NCI-H526 treated with DMSO at 0.1 percent for 48 hours (cell line): ENCODE results near the gene SUGCT.
"Not testable (repeated sequence)": the region's sequence is repeated elsewhere in the genome, so short reads cannot be mapped to it uniquely, and the experiment has no call there.

Source experiments
- DNase-seq: peaks from one replicate; lab custom pipeline; 2025; lab: John Stamatoyannopoulos, UW

Gene SUGCT

GRCh38 chr7:40572810-40573465 is 438.1 kb downstream of the SUGCT start:
- no peak for DNase-seq

- no peak for DNase-seq
These were observed 444.6 kb downstream of the SUGCT start for GRCh38 chr7:40579401-40579800.

GRCh38 chr7:40580776-40581175 is 446.0 kb downstream of the SUGCT start:
- DNase-seq, result no peak

DNA sequence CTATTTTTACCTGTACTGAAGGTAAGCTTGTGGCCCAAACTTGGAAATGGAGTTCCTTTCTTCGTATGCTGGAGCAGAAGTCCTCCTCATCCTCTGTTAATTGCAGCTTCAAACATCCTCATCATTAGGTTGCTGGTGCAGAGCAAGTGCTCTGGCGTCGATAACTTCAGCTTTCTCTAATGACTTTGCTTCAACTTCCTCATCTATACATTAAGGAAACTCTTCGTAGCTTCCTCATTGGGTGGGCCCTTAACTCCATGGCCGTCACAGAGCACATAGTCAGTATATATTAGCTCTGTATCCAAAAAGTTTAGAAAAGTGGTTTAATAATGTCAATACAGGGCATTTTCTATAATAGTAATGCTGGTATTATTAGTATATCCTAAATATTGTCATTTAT is 447.7 kb downstream of the SUGCT start:
- DNase-seq, result no peak

DNA sequence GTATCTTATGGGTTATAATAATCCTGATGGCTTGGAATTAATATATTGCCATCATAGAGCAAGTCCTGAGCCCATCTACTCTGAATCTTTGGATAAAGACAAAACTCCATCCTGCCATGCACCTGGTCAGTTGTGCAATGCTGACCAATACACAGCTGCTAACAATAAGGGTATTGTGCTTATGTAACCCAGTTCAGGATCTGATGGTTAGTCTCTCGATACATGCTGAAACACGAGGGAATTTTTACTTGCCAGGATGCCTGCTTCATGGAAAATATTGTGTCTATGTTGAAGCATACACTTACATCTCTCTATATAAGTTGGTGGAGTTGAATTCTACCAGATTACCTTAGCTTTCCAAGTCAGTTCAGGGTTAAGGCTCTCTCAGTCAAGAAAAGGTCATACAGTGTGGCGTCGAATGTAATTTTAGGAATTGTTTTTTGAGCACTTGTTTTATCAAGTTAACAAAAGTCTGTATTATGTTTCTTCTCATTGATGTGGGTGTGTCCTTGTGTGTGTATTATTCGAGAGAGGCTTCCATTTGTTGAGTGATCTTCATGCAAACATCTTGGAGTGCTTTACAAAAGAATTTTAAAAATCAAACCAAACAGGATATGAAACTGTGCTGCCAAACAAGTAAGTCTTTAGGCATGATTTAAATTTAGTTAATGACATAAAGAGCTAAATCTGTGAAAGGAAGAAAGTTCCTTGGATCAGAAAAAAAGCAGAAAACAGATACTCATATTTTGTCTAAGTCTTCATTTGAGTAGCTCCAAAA is 449.1 kb downstream of the SUGCT start:
- DNase-seq, result no peak

DNA sequence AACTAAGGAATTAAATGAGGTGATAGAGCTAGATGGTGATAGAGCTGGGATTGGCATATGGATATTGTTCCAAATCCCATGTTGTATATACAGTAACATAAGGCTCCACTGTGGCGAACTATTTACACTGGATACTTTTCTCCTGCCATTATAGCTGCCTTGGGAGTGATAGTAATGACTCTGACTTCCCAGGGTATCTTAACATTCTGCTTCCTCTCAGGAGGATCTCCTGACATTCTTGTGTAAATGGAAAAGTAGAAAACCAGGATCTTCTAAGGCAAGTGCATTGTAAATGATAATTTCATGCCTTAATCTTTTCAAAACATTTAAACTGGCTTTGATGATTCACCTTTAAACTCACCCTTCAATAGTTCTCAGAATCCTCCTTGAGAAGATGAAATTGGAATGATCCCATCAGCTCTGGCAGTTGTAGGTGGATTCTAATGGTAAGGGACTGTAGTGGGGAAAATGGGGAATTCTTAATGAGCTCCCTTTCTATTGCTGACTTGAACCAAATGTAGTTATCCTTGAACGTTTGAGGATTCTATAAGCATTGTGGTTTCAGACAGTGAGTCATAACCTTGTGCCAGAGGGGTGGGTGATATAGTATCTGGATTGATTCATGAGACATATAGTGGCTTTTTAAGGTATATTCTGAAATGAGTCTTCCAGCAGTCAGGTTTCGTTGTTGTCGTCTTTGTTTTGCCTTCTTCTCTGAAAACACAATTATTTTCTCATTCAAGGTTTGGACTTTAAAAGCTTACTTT is 450.0 kb downstream of the SUGCT start:
- no peak for DNase-seq

- DNase-seq, result no peak
These were observed 451.4 kb downstream of the SUGCT start for GRCh38 chr7:40586197-40586596.

DNA sequence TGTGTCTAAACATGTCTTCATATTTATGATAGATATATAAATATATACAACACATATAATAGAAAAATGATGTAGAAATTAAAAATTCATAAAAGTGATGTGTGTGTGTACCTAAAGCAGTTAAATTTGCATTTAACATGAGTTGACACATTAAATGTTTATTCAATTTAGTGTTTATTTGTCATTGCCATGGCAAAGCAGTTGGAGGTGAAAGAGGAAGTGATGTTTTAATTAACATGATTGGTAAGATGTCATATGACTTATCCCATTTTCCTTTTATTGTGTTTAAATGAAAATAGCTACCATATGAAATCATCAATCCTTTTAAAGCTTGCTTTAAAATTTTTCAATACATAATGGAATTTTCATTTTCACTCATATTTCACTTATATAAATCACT is 452.6 kb downstream of the SUGCT start:
- no peak for DNase-seq

GRCh38 chr7:40595129-40595528 is 460.3 kb downstream of the SUGCT start:
- DNase-seq, result no peak

GRCh38 chr7:40595832-40596231 is 461.0 kb downstream of the SUGCT start:
- DNase-seq, result no peak

- DNase-seq, result no peak
These were observed 462.7 kb downstream of the SUGCT start for GRCh38 chr7:40597517-40597916.

- DNase-seq, result no peak
These were observed 464.1 kb downstream of the SUGCT start for GRCh38 chr7:40598915-40599314.

DNA sequence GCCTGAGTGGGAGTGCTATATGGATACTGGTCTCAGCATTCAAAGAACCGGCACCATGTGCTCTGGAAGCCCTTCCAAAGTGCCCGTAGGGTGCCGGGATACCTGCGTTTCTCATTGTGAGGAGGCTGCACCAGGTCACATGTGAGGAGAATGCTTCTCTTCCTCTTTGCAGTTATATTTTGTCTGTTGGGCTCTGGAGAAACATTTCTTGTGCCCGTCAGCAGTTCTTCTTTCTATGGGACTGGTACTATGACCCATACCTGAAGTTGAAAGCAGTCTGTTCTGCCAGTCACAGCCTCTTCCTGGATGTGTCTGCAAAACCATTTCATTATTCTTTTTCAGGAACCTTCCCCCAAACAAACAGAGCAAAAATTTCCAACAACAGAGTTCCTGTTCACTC is 465.0 kb downstream of the SUGCT start:
- DNase-seq, result no peak

DNA sequence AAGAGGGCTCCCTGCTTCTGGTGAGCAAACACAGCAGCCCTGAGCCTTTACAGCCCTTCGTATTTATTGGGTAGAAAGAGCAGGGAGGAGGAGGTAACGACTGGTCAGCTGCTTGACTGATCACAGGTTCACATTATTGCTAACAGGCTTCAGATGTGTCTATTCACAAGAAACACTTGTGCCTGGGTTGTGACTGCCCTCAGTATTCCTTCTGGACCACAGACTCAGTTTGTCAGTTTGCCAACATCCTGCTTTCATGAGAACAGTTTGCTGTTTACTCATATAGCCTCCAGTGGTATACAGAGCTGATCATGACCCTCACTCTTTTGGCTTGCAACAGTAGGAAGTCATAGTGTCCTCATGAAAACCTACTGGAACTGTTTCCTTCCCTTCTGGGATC is 467.5 kb downstream of the SUGCT start:
- not testable (repeated sequence) for DNase-seq

GRCh38 chr7:40604601-40605438 is 470.0 kb downstream of the SUGCT start:
- no peak for DNase-seq

GRCh38 chr7:40608321-40609075 is 473.7 kb downstream of the SUGCT start:
- no peak for DNase-seq

DNA sequence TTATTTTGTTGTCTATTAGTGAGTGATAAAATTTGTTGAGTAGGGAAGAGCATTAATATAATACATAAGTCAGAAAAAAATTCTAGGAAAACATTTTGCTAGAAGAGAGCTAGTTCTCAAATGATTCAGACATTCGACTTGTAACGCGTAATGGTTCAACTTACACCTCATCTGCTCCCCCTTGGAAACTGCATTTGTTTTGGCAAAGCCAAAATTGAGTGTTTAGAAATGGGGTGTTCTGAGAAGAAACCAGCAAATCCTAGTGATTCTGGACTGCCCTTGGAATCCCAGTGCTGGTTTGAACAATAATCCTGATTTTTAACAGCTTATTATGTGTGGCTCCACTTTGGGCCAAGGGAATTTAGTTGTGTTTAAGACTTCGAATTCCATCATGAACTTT is 475.7 kb downstream of the SUGCT start:
- DNase-seq, result no peak

DNA sequence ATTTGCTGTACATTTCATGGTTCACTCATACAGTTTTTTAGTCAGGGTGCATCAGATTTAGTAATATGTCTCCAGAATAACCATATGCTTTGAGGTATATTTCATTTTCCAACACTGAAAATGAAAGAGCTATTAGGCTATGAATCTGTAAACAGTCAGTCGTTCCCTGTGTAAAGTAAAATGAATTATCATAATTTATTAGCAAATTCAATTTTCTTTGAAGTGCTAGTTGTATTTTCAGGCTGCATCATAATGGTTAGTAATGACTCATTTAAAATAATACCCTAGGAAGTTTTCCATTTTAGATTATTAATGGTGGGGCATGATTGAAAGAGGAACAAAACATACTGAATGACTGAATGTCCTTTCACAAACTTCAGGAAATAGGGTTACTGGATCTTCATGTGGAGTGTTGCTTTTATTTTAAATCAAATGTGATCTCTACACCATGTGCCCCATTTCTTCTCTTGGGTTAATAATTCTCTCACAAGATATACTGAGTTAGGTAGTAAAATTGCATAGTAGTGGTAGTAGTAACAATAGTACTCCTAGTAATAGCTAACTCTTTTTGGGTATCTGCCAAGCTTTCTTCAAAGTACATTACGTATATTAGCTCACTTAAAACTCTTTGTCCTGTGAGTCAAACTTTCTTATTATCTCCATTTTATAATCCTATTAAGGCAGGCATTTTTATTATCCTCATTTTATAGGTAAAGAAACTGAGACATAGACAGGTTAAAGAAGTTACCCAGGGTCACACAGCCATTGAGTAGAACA is 476.5 kb downstream of the SUGCT start:
- no peak for DNase-seq

DNA sequence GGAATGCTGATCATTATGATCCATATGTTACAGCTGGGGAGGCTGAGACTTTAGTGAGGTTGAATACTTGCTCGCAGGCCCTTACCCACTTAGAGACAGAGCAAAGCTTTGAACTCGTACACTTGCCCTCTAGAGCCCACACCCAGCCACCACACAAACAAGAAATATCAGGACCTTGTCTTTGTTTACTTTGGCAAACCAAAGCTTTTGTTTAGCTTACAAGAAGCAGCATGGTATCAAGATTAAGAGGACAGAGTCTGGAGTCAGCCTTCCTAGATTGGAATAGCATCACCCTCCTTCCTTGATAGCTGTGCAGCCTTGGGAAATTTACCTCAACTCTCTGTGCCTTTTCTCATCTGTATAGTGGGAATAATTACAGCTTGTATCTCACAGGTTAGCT is 477.5 kb downstream of the SUGCT start:
- no peak for DNase-seq

DNA sequence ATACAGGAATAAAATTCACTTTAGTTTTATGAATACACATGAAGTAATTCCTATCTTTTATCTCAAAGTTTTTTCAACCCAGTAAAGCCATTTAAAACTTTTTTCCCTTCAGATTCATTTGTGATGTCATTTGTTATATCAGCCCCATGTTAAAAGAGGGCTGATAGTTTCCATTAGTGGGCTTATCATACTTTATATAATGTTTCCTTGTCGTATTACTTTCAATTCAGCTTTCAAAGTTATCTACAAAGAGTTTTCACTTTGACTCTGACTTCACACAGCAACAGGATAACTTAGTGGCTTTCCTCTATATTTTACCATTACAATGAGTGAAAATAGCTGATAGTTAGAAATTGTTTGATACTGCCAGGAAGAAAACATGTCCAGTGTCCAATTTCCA is 484.8 kb downstream of the SUGCT start:
- no peak for DNase-seq

DNA sequence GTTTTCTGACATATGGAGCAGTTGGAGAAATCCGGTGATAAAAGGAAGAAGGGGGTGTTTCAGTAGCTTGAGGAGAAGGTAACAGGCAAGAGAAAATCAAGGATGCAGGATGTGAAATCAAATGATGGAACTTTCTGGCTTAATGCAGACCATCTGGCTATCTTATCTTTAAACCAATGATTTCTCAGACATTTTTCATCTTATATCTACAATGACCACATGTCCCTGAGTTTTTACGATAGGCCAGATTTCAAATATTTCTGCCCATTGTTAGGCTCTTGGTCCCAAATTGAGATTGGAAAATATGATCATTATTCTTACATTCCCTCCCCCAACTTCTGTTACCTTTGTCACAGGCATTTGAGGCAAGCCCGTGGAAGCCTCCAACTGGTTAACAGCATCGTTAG is 486.8 kb downstream of the SUGCT start:
- DNase-seq, result no peak
